D721Med (cell line): ENCODE measurements around the gene LGALS7B.
"Not testable (repeated sequence)": the region's sequence is repeated elsewhere in the genome, so short reads cannot be mapped to it uniquely, and the experiment has no call there.

ENCODE experiments used
- DNase-seq: peaks from one replicate; pipeline ENCODE4 v3.0.0; 2011; ENCODE audit warnings: low spot score; ENCODE audit not compliant: insufficient read length
- FAIRE-seq: peaks from 2 replicates; lab custom pipeline; 2011; peaks lifted over from hg19 to GRCh38; lab: Jason Lieb, UNC
- CTCF ChIP-seq: IDR thresholded peaks from 2 replicates; pipeline ENCODE4 v1.5.1; 2012; ENCODE audit warnings: mild to moderate bottlenecking, control low read depth; ENCODE audit not compliant: insufficient read depth; ENCODE audit errors: missing control alignments

Gene LGALS7B

GRCh38 chr19:38806371-38806770 lies 17.4 kb downstream of the LGALS7B start:
- TF ChIP-seq CTCF = no peak
- DNase-seq (no peak), FAIRE-seq (no peak)

GRCh38 chr19:38807374-38808098 lies 18.5 kb downstream of the LGALS7B start:
- not testable (repeated sequence) for FAIRE-seq, DNase-seq

GRCh38 chr19:38808741-38809140 lies 19.7 kb downstream of the LGALS7B start:
- FAIRE-seq = no peak
- DNase-seq = no peak
- TF ChIP-seq CTCF = no peak

DNA sequence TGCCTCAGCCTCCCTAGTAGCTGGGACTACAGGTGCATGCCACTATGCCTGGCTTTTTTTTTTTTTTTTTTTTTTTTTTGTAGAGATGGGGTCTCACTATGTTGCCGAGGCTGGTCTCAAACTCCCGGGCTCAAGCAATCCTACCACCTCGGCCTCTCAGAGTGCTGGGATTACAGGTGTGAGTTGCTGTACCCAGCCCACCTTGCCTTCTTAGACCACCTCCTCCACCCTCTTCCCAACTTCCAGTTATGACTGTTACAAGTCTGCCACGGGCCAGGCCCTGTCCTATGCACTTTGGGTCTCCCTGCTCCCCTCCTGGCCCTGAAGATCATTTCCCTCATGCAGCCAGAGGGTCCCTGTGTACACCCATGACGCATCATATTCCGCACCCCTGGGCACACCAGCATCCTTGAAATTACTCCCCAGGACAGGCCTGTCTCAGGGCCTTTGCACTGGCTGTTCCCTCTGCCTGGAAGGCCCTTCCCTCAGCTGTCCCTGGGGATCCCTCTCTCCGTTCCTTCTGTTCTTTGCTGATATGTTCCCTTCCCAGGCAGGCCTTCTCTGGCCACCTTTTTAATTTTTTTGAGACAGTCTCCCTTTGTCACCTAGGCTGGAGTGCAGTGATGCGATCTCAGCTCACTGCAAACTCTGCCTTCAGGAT lies 20.7 kb downstream of the LGALS7B start:
- no peak for TF ChIP-seq CTCF
- DNase-seq = no peak
- no peak for FAIRE-seq

GRCh38 chr19:38812009-38812840 lies 23.2 kb downstream of the LGALS7B start:
- no peak for TF ChIP-seq CTCF
- FAIRE-seq (no peak), DNase-seq (no peak)

DNA sequence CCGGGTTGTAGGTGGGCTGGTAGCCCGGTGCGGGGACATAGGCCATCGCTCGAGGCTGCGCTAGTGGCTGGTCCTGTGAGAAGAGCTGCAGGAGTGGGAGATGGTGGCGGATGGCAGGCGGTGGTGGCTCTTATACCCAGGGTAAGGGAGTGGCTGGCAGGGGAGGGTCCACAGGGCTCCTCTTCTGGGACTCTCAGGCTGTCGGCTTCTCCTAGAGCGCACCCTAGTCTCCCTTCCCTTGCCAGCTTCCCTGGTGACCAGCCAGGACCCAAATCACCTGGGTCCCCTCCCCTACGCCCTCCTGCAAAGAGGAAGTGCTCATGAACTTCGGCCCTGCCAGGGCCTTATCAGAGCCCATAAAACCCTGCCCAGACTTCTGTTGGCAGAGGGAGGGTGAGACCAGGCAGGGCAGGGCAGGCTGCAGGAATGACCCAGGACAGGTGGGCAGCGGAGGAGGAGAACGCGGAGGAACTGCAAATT lies 23.9 kb downstream of the LGALS7B start, which contains the start of gene LGALS4:
Gene LGALS4 (minus strand): TSS at position 105 of the 480 bp plus-strand sequence. CDS start 59 bp downstream, at position 46.
- DNase-seq = no peak
- no peak for TF ChIP-seq CTCF
- FAIRE-seq = no peak

DNA sequence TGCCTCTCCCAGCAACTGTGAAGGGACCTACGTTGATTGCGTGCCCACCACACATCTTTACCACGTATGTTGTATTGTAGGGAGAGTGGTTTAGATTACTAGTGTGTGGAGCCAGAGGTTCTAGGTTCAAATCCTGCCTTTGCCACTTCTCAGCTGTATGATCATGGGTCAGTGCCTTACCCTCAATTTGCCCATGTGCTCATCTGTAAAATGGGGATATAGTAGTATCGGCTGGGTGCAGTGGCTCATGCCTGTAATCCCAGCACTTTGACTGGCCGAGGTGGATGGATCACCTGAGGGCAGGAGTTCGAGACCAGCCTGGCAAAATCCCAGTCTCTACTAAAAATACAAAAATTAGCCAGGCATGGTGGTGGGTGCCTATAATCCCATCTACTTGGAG lies 24.3 kb downstream of the LGALS7B start:
- FAIRE-seq (no peak), DNase-seq (no peak)
- TF ChIP-seq CTCF = no peak

DNA sequence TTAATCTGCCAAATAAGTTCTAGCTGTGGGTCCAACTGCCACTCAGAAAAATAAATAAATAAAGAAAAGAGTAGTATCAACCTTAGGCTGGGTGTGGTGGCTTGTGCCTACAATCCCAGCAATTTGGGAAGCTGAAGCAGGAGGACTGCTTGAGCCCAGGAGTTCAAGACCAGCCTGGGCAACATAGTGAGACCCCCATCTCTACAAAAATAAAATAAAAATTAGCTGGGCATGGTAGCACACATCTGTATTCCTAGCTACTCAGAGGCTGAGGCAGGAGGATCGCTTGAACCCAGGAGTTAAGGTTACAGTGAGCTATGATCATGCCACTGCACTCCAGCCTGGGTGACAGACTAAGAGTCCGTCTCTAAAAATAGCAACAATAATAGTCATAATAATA lies 24.9 kb downstream of the LGALS7B start:
- not testable (repeated sequence) for DNase-seq, FAIRE-seq
